Tibial nerve (tissue), 4 donors: Measurements from ENCODE around the gene GLRB. TPM values are rescaled to one million over a fixed set of nuclear protein-coding genes. Genes with fewer than 3 reads are reported as not detected.

Source experiments
- DNase-seq, 2 donors: peaks; one replicate each; pipeline ENCODE4 v3.0.0-alpha.2; 2019; ENCODE audit warnings: low spot score in 2 of 2
- H3K27ac ChIP-seq, 4 donors: fragments of 200-600 bp; sonication (generic) in 3 of 4; one replicate each; pipeline ENCODE4 v1.5.1; 2017 to 2019; ENCODE audit warnings: mild to moderate bottlenecking in 1 of 4
- H3K27me3 ChIP-seq, 2 donors: fragments of 200-600 bp; sonication (generic) in 1 of 2; one replicate each; pipeline versions ENCODE4 v1.5.1 to v1.6.0; 2017 to 2019
- H3K36me3 ChIP-seq, 3 donors: fragments of 200-600 bp; sonication (generic); one replicate each; pipeline ENCODE4 v1.5.1; 2018 to 2019
- H3K4me1 ChIP-seq, 4 donors: fragments of 200-600 bp; sonication (generic) in 3 of 4; one replicate each; pipeline ENCODE4 v1.5.1; 2017 to 2019
- H3K4me3 ChIP-seq, 4 donors: fragments of 200-600 bp; sonication (generic) in 3 of 4; one replicate each; pipeline ENCODE4 v1.5.1; 2017 to 2019; ENCODE audit warnings: mild to moderate bottlenecking in 1 of 4, moderate library complexity in 1 of 4
- H3K9me3 ChIP-seq, 4 donors: fragments of 200-600 bp; sonication (generic) in 3 of 4; one replicate each; pipeline ENCODE4 v1.5.1; 2017 to 2019
- EP300 ChIP-seq, 2 donors: sonication (generic); formaldehyde crosslinking; IDR thresholded peaks; one replicate each; pipeline ENCODE4 v1.6.1; 2017; ENCODE audit warnings: antibody characterized with exemption in 2 of 2, mild to moderate bottlenecking in 1 of 2
- POLR2A ChIP-seq, 2 donors: fragments of 450-650 bp; IDR thresholded peaks; one replicate each; pipeline ENCODE4 v1.6.1; 2017; ENCODE audit warnings: antibody characterized with exemption in 2 of 2, mild to moderate bottlenecking in 2 of 2, moderate library complexity in 2 of 2
- WGBS, 2 donors: methylation state at CpG; one replicate each; pipeline ENCODE4 v1.1.5; 2018; 5-methylcytosine and 5-hydroxymethylcytosine counted together
- small RNA-seq: library from RNA; depleted of rRNA; stranded (forward); fragments of <200 nt; gene quantifications from one replicate; pipeline ENCODE3, GENCODE V24; 2016
- total RNA-seq, 4 donors: library from RNA; depleted of rRNA; stranded (reverse); fragments of >200 nt; gene quantifications; one replicate each; pipeline ENCODE4 v1.1.0, GENCODE V29; 2016
- TF ChIP-seq, protein P1 (sequence below), 5 experiments: fragments of 200-600 bp in 3 of 5; fragments of 450-650 bp in 2 of 5; sonication (generic) in 3 of 5; IDR thresholded peaks; one replicate each; pipeline ENCODE4 v1.5.1; 2016 to 2019; ENCODE audit warnings: antibody characterized with exemption in 5 of 5, mild to moderate bottlenecking in 3 of 5, moderate library complexity in 2 of 5

Gene GLRB
- total RNA-seq, 4 donors from 2014 or later = 0.78 to 2.2 (median 1.5) TPM

DNA sequence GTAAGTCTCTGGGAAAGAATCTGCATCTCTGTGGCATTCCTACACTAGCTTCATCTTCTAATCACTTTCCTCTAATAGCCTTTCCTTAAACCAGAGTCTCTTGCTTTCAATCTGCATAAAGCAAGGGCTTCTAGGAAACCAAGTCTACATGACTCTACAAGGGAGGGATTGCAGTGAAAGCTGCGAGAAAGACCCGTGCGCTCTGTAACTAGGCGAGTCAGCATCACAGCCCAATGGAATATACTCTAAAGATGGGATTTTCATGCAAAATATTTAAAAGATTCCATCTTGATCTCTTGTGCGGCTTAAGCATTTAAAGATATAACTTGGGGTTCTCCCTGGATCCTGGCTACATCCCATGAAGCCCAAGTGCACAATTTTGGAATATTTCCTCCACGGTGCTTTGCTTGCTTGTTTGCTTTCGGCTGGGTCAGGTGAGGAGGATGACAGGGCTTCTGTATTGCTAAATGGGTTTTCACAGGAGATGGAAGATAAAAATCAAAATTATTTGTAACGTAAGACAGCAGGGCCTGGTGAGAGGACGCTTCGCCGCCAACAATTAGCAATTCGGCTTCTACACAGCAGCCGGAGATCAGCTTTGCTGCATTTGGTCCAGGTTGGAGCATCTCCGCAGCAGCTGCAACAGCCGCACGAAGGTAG, 143.9 kb downstream of the GLRB start:
- H3K27ac ChIP-seq = peak overlapping the region in 1 of 4 donors; percentile 82
- no peak for DNase-seq
- TF ChIP-seq, protein P1, sequence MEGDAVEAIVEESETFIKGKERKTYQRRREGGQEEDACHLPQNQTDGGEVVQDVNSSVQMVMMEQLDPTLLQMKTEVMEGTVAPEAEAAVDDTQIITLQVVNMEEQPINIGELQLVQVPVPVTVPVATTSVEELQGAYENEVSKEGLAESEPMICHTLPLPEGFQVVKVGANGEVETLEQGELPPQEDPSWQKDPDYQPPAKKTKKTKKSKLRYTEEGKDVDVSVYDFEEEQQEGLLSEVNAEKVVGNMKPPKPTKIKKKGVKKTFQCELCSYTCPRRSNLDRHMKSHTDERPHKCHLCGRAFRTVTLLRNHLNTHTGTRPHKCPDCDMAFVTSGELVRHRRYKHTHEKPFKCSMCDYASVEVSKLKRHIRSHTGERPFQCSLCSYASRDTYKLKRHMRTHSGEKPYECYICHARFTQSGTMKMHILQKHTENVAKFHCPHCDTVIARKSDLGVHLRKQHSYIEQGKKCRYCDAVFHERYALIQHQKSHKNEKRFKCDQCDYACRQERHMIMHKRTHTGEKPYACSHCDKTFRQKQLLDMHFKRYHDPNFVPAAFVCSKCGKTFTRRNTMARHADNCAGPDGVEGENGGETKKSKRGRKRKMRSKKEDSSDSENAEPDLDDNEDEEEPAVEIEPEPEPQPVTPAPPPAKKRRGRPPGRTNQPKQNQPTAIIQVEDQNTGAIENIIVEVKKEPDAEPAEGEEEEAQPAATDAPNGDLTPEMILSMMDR (IDR thresholded peaks at IDR 0.05) = no peak
- TF ChIP-seq EP300 (IDR thresholded peaks at IDR 0.05) (no peak), POLR2A (IDR thresholded peaks at IDR 0.05) (no peak)
- 17 to 20% methylated on average over 16 of the region's 16 CpGs for WGBS, 2 donors
- H3K27me3 ChIP-seq = peaks cover 0 to 37% of the 10 kb centered on the region in 2 donors
- no peaks in the 10 kb centered on the region for H3K9me3 ChIP-seq
- no peaks in the 10 kb centered on the region for H3K36me3 ChIP-seq
- H3K4me1 ChIP-seq = peaks cover 0 to 35% (median 8%) of the 10 kb centered on the region in 4 donors
- peak overlapping the region in 2 of 4 donors; percentile 12 to 52 for H3K4me3 ChIP-seq

DNA sequence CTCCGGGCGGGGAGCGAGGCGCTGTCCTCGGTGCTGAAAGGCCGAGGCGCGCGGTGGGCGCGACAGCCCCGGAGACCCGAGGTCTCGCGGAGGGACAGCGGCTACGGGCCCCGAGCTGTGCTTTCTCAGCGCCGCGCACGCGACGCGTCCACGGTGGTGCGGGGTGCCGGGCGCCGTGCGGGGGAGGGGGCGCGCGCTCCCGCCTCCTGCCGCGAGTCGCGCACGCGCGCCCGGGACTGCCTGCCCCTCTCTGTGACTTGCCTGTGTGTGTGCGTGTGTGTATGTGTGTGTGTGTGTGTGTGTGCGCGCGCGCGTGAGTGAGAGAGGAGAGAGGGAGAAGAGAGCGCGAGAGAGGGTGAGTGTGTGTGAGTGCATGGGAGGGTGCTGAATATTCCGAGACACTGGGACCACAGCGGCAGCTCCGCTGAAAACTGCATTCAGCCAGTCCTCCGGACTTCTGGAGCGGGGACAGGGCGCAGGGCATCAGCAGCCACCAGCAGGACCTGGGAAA, 144.5 kb downstream of the GLRB start, which contains the start of gene GRIA2:
GRIA2 (plus strand) TSS at position 358 of the 511 bp plus-strand sequence. CDS start 315 bp downstream, outside the sequence.
- Histone ChIP-seq H3K9me3 (no peaks in the 10 kb centered on the region), H3K4me3 (peak within 1 kb of the TSS in 3 of 4 donors; percentile 32 to 59 (median 52)), H3K27ac (peak within 1 kb of the TSS in 2 of 4 donors; percentile 72 to 82), H3K36me3 (no peaks in the 10 kb centered on the region), H3K4me1 (peaks cover 0 to 35% (median 8%) of the 10 kb centered on the region in 4 donors), H3K27me3 (peaks cover 0 to 39% of the 10 kb centered on the region in 2 donors)
- TF ChIP-seq EP300 (IDR thresholded peaks at IDR 0.05) (no peak), POLR2A (IDR thresholded peaks at IDR 0.05) (no peak)
- TF ChIP-seq, protein P1 (IDR thresholded peaks at IDR 0.05) = no peak
- WGBS, 2 donors = 4 to 7% methylated on average over 37 to 51 of the region's 57 CpGs
- DNase-seq = no peak

DNA sequence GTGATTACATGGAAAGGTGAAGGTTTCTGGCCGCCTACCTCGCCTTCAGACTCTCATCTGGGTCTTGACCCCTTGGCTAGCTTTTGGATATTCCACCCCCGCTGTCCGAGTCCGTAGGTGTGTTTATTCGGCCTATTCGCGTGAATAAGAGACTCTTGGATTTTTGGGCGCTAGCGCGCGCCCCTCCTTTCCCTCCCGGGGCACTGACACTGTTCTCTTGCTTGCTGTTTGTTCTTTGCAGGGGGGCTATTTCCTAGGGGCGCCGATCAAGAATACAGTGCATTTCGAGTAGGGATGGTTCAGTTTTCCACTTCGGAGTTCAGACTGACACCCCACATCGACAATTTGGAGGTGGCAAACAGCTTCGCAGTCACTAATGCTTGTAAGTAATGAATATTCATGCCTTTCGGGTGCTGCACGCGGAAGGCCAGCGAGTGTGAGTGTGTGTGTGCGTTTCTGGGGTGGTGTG, 145.5 kb downstream of the GLRB start:
- no peak for TF ChIP-seq EP300 (IDR thresholded peaks at IDR 0.05)
- Histone ChIP-seq H3K27me3 (peaks cover 0 to 44% of the 10 kb centered on the region in 2 donors), H3K27ac (peak overlapping the region in 2 of 4 donors; percentile 72 to 82), H3K4me3 (peak overlapping the region; percentile 28 to 59 (median 42)), H3K36me3 (no peaks in the 10 kb centered on the region), H3K4me1 (peaks cover 0 to 35% (median 8%) of the 10 kb centered on the region in 4 donors), H3K9me3 (no peaks in the 10 kb centered on the region)
- 2 to 3% methylated on average over 24 of the region's 24 CpGs for WGBS, 2 donors
- no peak for DNase-seq

Small RNAs within 50 kb of the gene (small RNA-seq; reads per million reads assigned to genes)
- gene RF00019 = not detected
- not detected for gene RNU6-582P

Other genes with a start within 250 kb of the GLRB start
- gene PDGFC, start 104.4 kb upstream of the GLRB start, total RNA-seq = 10 to 100 TPM in 3 of 4 donors, 1 to 10 TPM in 1; 8.4 to 34.7 (median 21.9) TPM
- gene GRIA2, start 144.6 kb downstream of the GLRB start, total RNA-seq = 10 to 100 TPM in 2 of 4 donors, 1 to 10 TPM in 2; 4.5 to 21.6 (median 9.8) TPM